A673 (cell line): ENCODE data around the gene KIRREL3.

ENCODE experiments used
- EZH2 ChIP-seq: fragments of 200-600 bp; sonication (generic); IDR thresholded peaks from 2 replicates; pipeline ENCODE4 v1.6.1; 2017; ENCODE audit warnings: borderline replicate concordance, low read depth, mild to moderate bottlenecking, mixed read lengths, antibody characterized with exemption, low read length; ENCODE audit not compliant: poor library complexity, severe bottlenecking
- TF ChIP-seq, protein P1 (sequence below): fragments of 300-800, 200-600 bp; sonication (generic); conservative IDR thresholded peaks from 2 replicates; pipeline ENCODE4 v1.5.1; 2017; ENCODE audit warnings: low read depth, mild to moderate bottlenecking, antibody characterized with exemption, low read length, moderate library complexity, mixed read lengths

DNA sequence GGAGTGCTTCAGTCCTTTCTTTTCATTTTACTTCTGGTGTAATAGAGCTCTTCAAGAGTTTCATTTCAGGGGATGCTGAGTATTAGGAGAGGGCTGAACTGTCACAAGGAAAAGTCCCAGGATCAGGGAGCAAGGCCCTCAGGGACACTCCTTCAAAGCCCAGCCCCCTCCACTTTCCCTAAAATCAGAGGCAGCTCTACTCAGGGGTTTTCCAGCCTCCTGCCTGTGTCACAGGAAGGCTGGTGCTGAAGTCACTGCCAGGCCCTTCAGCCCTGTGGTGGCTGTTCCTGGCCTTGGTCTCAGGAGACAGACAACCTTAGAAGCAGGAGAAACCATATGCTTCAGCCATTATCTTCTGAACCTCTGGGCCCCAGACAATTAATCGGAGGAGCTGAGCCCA, 36.4 kb upstream of the KIRREL3 start:
- TF ChIP-seq, protein P1, sequence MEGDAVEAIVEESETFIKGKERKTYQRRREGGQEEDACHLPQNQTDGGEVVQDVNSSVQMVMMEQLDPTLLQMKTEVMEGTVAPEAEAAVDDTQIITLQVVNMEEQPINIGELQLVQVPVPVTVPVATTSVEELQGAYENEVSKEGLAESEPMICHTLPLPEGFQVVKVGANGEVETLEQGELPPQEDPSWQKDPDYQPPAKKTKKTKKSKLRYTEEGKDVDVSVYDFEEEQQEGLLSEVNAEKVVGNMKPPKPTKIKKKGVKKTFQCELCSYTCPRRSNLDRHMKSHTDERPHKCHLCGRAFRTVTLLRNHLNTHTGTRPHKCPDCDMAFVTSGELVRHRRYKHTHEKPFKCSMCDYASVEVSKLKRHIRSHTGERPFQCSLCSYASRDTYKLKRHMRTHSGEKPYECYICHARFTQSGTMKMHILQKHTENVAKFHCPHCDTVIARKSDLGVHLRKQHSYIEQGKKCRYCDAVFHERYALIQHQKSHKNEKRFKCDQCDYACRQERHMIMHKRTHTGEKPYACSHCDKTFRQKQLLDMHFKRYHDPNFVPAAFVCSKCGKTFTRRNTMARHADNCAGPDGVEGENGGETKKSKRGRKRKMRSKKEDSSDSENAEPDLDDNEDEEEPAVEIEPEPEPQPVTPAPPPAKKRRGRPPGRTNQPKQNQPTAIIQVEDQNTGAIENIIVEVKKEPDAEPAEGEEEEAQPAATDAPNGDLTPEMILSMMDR: no peak
- TF ChIP-seq EZH2: no peak
